Measurements from ENCODE around the gene USP12. TPM values are rescaled to one million over a fixed set of nuclear protein-coding genes. Genes with fewer than 3 reads are reported as not detected.

USP12 gene
- total RNA-seq, 1 donor from 2014 or later: 27.0 TPM

GRCh38 chr13:27183561-27184147 is 12.0 kb upstream of the USP12 start:
- DNase-seq (ENCODE audit: low spot score): peak; percentile 72

- peak; percentile 79 for DNase-seq (ENCODE audit: low spot score)
Observed at GRCh38 chr13:27182844-27183497, 11.4 kb upstream of the USP12 start.

- DNase-seq (ENCODE audit: low spot score): no peak
Observed at GRCh38 chr13:27182054-27182453, 10.4 kb upstream of the USP12 start.

GRCh38 chr13:27177852-27178251 is 6.2 kb upstream of the USP12 start:
- DNase-seq (ENCODE audit: low spot score): no peak

- no peak for DNase-seq (ENCODE audit: low spot score)
Observed at GRCh38 chr13:27176470-27177410, 5.1 kb upstream of the USP12 start.

GRCh38 chr13:27174766-27175455 is 3.3 kb upstream of the USP12 start:
- no peak for DNase-seq (ENCODE audit: low spot score)

- no peak for DNase-seq (ENCODE audit: low spot score)
Observed at GRCh38 chr13:27172495-27172842, 858 bp upstream of the USP12 start.

GRCh38 chr13:27171827-27172494 is 350 bp upstream of the USP12 start:
- peak; percentile 93 for DNase-seq (ENCODE audit: low spot score)

- no peak for DNase-seq (ENCODE audit: low spot score)
Observed at GRCh38 chr13:27170516-27171243, 931 bp downstream of the USP12 start.

- no peak for DNase-seq (ENCODE audit: low spot score)
Observed at GRCh38 chr13:27170221-27170515, 1.4 kb downstream of the USP12 start.

GRCh38 chr13:27168906-27169657 is 2.5 kb downstream of the USP12 start:
- DNase-seq (ENCODE audit: low spot score): no peak

GRCh38 chr13:27168086-27168485 is 3.5 kb downstream of the USP12 start:
- no peak for DNase-seq (ENCODE audit: low spot score)

GRCh38 chr13:27166313-27166712 is 5.3 kb downstream of the USP12 start:
- DNase-seq (ENCODE audit: low spot score): no peak

- DNase-seq (ENCODE audit: low spot score): no peak
Observed at GRCh38 chr13:27161980-27162379, 9.6 kb downstream of the USP12 start.

- DNase-seq (ENCODE audit: low spot score): no peak
Observed at GRCh38 chr13:27161423-27161822, 10.2 kb downstream of the USP12 start.

- DNase-seq (ENCODE audit: low spot score): no peak
Observed at GRCh38 chr13:27160657-27161295, 10.8 kb downstream of the USP12 start.

GRCh38 chr13:27159806-27160563 is 11.6 kb downstream of the USP12 start:
- DNase-seq (ENCODE audit: low spot score): no peak

GRCh38 chr13:27158335-27158734 is 13.3 kb downstream of the USP12 start:
- no peak for DNase-seq (ENCODE audit: low spot score)

All from mucosa of gallbladder (tissue), 1 donor.